HCEC 1CT (cell line): ENCODE results near the gene SUGP1.

Source experiments
- DNase-seq: peaks from one replicate; pipeline ENCODE4 v3.0.0-alpha.2; 2017

The SUGP1 gene

GRCh38 chr19:19342086-19343015, 22.0 kb upstream of the SUGP1 start:
- DNase-seq, result peak; percentile 40

- no peak for DNase-seq
Observed at GRCh38 chr19:19341026-19341425, 20.7 kb upstream of the SUGP1 start.

GRCh38 chr19:19338082-19338481, 17.8 kb upstream of the SUGP1 start:
- no peak for DNase-seq

DNA sequence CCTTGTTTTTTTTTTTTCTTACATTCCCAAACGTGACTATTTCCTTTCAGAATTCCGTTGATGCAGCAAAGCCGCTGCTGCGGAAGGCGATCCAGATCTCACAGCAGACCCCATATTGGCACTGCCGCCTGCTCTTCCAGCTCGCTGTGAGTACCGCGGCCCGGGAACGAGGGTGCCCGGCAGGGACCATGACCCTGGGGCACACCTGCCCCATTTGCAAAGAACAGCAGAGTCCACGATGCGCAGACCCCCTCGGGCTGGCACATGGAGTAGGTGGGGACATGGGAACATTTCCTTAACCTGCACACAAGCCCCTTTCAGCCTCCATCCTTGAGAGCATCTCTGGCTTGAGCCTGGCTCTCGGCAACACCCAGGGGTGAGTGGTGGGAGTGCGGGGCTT, 16.8 kb upstream of the SUGP1 start:
- DNase-seq, result no peak

- DNase-seq, result no peak
Observed at GRCh38 chr19:19336597-19336996, 16.3 kb upstream of the SUGP1 start.

- no peak for DNase-seq
Observed at GRCh38 chr19:19335408-19336158, 15.3 kb upstream of the SUGP1 start.

DNA sequence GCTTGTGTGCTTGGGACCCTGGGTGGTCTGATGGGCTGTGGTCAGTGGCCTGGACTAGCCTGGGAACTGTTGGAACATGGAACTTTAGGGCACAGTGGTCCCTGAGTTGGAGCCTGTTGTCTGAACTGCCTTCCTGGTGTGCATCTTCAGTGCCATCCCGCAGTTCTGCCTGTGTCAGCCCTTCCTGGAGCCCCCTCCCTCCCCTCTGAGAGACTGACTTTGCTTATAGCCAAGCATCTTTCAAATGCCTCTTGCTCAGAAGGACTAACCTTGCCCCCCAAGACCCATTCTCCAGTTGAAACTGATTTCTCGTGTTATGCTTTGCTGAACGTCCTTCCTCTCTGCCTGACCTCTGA, 14.7 kb upstream of the SUGP1 start:
- no peak for DNase-seq

GRCh38 chr19:19334063-19334988, 14.0 kb upstream of the SUGP1 start:
- no peak for DNase-seq

GRCh38 chr19:19329126-19329525, 8.8 kb upstream of the SUGP1 start:
- DNase-seq, result no peak

GRCh38 chr19:19327672-19328071, 7.4 kb upstream of the SUGP1 start:
- DNase-seq, result no peak

GRCh38 chr19:19324059-19324770, 3.9 kb upstream of the SUGP1 start:
- DNase-seq, result no peak

GRCh38 chr19:19321141-19321577, 850 bp upstream of the SUGP1 start:
- no peak for DNase-seq

GRCh38 chr19:19319732-19320360, 463 bp downstream of the SUGP1 start:
- DNase-seq, result no peak

DNA sequence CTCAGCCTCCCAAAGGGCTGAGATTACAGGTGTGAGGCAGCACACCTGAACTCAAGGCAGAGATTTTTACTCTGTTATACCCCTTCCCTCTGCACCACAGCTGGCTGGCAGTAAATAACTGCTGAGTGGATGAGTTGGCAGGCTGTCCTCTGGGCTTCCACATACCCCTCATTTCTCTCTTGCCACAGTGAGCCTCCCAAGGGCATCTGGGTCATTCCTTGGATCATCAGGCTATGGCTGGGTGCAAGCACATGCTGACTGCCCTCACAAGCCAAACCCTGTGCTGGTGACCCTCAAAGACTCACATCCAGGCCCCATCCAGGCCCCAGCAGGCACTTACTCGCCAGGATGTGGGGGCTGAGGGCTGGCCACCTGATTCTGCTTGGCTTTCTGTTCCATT, 4.2 kb downstream of the SUGP1 start:
- DNase-seq, result no peak

DNA sequence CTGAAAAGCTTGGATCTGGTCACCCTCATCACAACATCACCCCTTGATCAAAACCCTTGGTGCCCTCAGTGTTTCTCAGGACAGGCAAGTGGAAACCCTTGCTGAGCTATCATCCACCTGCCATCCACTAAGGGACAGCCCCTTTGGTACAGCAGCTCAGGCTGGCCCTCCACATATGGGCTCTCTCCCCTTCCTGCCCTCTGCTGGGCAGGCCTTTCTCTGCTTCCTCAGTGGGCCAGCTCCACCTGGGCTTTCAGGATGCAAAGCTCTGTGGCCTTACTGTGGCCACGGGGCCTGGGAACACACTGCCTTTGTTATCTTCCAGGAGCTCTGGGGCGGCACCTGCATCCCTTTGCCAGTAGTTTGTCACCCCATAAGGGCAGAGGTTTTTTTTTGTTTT, 4.9 kb downstream of the SUGP1 start:
- DNase-seq, result no peak

- DNase-seq, result no peak
Observed at GRCh38 chr19:19308373-19308772, 11.9 kb downstream of the SUGP1 start.

GRCh38 chr19:19306191-19306590, 14.1 kb downstream of the SUGP1 start:
- DNase-seq, result no peak

DNA sequence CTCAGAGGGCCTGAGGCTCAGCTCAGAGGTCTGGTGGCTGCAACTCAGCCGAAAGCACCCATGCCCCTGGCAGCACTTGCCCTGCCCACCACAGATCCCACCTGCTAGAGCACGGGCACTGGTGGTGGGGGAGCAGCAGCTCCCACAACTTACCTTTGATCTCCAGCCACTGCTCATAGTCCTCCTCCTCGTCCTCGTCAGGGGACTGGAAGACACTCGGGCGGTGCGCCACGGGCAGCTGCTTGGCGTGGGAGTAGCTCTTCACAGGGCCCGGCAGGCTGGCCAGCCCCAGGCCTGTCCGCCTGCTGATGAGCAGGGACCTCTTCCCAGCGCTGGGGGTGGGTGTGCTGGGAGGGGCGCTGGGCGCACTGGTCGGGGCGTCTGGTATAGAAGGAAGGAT, 14.6 kb downstream of the SUGP1 start:
- no peak for DNase-seq

GRCh38 chr19:19305066-19305465, 15.2 kb downstream of the SUGP1 start:
- no peak for DNase-seq

GRCh38 chr19:19304186-19304965, 15.9 kb downstream of the SUGP1 start:
- DNase-seq, result no peak

DNA sequence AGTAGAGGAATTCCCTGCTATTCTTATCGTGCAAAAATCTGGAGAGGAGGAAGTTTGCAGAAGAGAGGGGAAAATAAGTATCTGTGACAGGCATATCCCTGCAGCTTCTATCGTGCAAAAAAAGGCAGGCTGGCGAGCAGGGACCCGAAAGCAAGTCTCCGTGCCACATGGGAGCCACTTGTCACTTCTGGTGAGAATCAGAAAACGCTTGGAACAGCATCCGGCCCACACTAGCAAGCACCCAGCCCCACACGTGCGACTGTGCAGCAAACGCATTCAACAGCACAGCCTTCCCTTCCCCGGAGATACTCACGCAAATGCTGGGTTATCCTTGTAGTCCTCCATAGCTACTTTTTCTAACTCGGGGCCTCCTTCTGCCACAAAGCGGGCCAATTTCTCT, 16.9 kb downstream of the SUGP1 start:
- no peak for DNase-seq
